ENCODE measurements around the gene SPIRE1.

SPIRE1 gene

DNA sequence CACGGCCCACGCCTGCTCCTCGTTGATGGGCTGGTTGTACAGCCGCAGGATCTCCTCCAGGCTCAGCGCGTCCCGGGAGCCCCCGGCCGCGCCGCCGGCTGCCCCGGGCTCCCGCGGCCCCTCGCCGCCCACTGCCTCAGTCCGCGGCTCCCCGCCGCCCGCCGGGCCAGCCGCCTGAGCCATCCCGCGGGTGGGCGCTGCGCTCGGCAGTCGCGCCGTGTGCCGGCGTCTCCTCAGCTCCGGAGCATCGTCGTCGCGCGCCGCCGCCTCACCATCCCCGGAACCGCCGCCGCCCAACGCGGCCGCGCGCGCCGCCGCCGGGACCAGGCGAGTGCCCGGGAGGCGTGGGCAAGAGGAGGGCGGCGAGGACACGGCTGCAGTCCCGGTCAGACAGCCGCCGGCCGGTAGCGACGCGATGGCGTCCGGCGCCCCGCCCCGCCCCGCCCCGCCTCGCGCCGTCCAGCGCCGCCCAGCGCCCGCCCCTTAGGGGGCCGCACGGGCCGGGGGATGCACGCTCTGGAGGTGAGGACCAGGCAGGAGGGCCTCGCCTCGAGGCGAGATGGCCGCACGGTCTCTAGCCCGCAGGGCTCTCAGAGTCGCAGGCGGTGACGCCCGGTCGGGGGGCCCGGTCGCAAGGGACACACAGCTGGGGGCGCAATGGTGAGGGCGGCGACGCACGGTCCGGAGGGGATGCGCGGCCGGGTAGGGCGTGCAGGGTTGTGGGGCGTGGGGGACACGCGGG is at the start of gene SPIRE1:
Gene SPIRE1, minus strand, starts transcription at position 424 of the 742 bp plus-strand sequence. Its CDS starts 241 bp downstream, at position 183.
- DNase-seq: peak; percentile 62

DNA sequence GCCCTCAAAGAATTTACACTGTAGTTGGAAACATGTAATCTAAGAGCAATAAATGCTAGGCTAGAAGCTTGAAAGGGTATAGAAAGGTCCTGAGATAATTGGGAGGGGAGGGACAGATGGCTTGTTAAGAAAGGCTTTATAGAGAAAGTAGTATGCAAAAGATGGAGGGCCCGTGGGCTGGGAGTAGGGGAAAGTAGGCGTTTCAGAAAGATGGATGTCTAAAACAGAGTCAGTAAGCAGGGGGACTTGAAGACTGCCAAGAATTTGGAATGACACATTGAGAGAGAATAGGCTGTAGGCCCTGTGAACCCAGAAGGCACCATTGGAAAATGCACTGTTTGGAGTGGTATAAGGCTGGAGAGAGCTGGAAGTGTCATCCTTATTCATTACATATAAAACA is 45.8 kb upstream of the SPIRE1 start:
- no peak for DNase-seq

DNA sequence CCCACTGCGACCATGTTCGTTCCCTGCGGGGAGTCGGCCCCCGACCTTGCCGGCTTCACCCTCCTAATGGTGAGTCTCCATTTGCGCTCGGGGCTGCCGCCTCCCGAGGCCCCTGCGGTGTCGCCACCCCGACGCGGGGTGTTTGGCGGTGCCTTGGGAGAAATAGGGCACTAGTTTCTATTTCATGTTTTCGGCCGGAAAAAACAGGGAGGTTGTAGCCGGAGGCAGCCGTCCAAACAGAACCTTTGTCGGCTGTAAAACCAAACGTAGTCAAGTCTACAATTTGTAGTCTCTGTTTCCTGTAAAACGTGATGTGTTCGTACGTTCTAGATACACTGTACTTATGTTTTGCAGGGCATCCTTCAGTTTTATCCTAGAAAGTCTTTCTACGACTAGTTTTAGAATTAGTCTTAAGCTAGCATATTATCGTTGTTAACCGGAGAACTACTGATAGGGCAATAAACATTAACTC is 45.2 kb upstream of the SPIRE1 start:
- no peak for DNase-seq

DNA sequence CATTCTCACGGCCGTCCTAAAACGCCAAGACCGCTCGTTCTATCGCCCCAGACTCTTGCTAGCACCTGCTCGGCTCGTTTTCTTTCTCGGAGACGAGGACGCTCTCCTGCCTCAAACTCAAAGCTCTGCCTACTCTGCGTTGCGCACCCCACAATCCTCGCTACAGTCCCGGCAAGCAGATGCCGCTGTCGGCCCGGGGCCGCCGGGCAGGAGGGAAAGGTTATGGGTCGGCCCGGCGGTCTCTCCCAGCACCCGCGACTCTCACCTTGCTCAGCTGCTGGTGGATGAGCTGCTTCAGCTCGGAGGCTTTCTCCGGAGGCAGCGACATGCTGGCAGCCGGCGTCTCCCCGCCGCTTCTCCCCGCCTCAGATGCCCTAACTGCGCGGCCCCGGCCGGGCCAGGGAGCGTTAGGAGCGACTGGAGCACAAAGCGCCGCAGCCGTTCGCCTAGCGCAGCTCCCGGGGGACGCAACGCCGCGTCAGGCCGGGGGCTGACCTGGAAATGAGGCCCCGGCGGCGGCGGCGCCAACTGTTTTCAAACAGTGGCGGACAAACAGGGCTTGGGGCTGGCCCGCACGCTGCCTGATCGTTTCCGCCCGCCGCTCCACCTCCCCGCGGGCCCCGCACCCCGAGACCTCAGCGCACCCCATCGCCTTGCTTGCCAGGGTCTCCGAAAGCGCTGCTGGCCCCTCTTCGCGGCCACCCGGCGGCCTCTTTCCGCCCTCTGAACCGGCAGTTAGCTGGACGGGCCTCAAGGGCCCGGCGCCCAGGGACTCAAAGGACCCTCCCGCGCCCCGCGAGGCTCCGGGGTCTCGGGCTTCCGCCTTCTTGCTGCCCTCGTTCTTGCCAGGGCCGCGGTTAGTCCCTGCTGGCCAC is 44.6 kb upstream of the SPIRE1 start, which contains the start of the genes CEP76 and PSMG2:
Gene CEP76, minus strand, starts transcription at position 503 of the 875 bp plus-strand sequence. Its CDS starts 175 bp downstream, at position 328.
Gene PSMG2, plus strand, starts transcription at position 822 of the 875 bp plus-strand sequence. CDS start 66 bp downstream, outside the sequence.
- DNase-seq: peak; percentile 89

DNA sequence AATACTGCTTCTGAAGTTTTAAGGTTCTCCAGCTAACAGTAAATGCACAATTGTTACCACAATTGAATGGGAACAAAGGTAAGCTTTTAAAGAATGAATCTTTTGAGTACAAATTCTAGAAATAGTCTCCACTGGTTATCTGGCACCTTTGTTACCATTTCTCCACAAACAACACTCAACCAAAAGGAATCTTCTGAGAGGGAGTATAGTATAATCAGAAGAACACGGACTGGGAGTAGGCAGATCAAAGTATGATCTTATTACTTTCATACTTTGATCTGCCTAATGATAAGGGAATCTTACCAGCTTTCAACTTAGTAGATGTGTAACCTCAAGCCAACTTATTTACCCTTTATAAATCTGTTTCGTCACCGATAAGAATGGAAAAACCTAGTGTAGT is 43.3 kb upstream of the SPIRE1 start:
- no peak for DNase-seq

DNA sequence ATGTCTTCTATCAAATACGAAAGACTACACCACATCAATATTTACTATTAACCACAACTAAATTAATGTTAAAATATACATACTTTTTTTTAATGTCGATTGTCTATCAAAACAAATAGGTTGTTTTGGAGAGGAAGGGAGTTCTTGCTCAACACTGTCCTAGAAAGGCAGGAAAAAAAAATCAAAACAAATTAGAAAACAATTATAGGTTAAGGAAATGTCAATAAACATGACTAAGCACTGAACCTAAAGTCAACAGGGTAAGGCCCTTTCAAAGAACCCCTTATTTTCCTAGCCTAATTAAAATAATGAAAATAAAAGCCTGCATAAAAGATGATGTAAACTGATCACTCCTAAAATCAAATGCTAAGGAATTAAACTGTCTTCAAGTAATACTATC is 41.8 kb upstream of the SPIRE1 start:
- no peak for DNase-seq

DNA sequence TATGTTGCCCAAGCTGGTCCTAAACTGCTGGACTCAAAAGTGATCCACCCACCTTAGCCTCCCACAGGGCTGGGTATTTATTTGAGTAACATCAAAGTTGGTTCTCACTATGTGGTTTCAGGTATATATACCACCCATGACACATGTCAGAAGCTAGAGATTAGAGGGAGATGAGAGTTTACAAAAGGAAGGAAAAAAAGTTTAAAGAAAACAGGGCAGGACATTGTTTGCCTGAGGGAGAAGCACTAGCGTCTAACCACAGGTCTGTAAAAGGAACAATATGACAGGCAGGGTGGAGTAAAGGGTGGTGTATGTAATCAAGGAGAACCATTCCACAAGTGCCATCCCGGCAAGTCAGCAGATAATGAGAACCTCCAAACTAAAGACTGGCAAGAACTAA is 36.1 kb upstream of the SPIRE1 start:
- no peak for DNase-seq

DNA sequence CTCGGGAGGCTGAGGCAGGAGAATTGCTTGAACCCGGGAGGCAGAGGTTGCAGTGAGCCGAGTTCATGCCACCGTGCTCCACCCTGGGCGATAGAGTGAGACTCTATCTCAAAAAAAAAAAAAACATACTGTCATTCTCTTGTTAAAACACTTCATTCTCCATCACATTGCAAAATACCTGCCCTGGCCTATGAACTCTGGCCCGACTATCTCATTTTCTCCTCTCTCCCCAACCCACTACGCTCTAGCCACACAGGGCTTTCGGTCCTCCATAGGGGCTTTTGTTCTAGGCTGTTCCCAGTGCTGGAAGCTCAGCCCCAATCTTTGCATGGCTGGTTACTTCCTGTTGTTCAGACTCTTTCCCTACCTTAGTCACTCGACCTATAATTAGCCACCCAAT is 34.3 kb upstream of the SPIRE1 start:
- DNase-seq: no peak

DNA sequence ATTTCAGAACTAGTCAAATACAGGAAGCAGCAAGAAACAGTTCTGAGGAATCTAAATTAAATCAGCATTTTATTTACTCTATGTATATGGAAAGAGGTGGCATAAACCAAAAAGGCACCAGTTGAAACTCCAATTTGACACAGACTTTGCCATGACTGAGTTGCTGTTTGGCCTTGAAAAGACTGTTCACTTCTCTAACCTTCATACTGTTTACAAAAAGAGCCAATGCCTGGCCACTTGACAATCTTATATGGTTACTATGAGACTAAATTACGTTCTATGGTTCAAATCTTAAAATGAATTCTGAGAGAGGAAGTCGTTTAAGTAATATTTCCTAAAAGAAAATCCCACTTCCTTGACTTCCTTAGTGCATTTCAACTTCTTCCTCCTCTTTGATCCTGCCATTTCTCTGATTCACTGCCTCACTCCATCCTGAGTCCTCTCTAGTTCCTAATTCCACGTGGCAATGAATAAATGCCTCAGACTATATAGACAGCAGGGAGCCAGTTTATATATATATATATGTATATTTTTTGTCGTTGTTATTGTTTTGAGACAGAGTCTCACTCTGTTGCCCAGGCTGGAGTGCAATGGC is 31.4 kb upstream of the SPIRE1 start:
- DNase-seq: no peak

DNA sequence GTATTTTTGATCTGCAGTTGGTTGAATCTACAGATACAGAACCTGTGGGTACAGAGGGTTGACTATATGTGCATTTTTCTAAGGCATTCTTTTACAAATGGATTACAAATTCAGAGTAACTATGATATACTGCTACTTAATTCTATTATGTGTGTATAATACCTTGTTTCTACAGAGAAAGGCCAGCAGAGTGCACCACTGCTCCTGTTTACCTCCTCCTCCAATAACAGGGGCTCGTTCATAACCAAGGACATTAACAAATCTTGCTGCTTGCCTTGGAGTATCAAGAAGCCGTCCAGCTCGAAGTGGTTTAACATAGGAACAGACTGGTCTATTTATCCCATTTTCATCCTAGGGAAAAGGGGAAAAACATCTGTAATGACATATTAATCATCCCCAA is 28.2 kb upstream of the SPIRE1 start:
- no peak for DNase-seq

DNA sequence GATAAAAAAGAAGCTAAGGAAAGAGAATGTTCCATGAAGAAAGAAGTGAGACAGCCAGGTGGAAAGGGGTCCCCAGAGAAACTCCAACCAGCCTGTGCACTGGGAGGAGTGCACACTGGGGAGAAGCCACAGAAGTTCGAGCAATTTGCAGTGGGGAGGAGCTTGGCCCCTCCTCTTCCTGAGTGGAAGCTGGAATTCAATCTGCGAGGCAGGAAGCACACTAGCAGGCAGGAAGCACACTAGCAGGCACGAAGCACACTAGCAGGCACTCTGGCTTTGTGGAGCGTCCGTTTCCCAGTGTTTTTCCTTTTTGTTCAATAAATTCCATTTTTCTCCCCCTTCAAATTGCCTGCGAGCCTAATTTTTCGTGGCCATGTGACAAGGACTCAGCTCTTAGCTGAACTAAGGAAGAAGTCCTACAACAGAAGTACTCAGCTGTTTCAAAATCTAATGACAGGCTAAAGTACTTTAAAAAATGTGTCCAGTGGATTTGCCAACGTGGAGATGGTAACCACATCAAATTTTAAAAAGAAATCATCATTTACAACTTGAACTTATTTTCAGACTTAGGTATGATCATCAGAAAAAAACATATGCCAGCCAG is 21.4 kb upstream of the SPIRE1 start:
- peak; percentile 20 for DNase-seq

DNA sequence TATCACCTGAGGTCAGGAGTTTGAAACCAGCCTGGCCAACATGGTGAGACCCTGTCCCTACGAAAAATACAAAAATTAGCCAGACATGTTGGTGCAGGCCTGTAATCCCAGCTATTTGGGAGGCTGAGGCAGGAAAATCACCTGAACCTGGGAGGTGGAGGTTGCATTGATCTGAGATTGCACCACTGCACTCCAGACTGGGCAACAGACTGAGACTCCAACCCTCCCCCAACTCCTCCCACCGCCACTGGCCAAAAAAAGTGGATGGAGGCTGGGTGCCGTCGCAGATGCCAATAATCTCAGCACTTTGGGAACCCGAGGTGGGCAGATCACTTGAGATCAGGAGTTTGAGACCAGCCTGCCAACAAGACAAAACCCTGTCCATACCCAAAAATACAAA is 10.1 kb upstream of the SPIRE1 start:
- no peak for DNase-seq

DNA sequence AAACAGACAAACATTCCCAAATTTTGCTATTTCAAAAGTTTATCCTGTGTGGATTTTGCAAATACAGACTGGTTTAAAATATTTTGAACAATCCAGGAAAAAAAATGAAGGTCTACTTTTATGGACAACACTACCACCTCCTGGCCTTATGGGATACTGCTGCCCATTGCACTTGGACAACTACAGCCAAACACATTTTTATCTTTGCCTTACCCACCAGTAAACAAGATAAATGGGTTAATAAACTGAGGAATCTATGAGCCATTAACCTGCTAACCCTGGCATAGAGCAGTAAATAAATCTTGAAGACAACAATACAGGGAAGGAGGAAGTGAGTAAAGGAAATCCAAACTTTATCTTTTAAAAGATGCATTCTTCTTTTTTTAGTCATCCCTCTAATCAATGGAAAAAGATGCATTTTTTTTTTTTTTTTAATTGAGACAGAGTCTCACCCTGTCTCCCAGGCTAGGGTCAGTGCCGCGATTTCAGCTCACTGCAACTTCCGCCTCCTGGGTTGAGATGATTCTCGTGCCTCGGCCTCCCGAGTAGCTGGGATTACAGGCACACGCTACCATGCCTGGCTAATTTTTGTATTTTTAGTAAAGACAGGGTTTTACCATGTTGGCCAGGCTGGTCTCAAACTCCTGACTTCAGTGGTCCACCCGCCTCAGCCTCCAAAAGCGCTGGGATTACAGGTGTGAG is 2.1 kb upstream of the SPIRE1 start:
- DNase-seq: peak; percentile 42

DNA sequence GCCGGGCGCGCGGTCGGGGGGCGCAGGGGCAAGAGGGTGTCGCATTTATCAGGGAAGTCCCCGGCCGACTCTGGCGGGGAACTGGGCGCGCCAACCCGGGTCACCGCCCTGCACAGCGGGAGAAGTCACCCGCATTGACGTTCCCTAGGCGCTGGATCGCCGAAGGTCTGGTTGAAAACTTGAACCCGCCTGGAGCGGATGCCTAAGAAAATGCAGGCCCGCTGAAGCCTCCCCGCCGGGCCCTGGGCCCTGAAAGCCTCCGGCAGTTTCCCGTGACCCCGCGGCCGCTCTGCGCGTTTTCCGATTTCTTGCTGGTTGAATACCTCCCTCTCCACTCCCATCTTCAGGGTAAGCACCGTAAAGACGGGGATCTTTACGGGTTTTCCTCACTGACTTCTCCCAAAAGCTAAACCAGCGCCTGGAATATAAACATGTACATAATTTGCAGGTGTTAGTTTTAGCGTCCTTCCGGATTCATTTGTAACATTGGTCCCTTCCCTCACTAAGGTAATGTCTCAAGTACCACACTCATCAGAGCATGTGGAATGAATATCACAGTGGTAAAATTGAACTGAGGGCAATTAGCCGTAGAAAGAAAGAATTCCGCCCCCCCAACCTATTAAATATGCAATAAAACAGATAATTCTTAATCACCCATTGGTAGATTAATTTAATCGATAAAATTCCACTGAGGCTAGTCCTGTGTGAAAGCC is 675 bp upstream of the SPIRE1 start:
- peak; percentile 46 for DNase-seq

DNA sequence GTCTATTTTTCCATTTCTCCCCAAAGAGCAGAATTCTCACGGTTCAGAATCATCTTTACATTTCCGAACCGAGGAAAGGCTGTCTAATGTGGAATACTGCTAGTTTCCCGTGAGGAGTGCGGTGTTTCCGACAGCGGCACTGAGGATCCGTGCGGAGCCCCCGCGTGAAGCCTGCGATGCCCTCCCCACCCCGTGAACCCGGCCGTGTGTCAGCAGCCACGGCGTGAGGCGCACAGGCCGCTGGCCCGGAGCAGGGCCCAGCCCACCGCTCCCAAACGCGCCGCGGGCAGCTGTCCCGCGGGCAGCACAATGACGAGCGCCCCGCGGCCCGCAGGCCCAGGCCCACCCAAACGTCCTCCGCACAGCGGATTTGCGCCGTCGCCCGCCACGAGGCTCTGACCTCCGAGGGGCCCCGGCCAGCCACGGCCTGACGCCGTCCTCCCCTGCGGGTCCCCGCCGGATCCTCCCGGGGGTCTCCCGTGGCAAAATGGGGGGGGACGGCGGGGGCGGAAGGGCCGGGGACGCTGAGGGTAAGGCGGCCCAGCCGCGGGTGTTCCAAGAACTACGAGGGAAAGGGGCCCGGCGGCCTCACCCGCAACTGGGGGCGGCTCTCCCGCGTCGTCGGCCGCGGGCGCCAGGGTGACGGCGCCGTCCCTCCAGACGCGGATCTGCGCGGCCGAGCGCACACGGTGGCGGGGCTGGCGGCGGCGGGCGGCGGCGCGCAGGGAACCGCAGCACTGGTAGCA is 796 bp downstream of the SPIRE1 start:
- peak; percentile 37 for DNase-seq

DNA sequence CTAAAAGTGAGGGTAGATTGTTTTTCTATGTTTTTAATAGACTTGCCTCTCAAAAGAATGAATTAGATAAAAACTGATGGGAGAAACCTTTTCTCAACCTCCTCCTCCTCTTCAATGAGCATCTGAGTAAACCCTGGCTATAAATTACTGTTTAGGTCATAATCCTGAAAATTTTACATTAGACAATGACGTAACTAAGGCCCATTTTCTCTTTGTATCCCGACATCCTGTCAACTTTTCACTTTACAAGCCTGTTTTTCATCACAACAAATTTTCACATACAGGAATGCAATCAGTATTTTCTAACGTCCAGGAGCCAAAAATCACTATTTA is 1.3 kb downstream of the SPIRE1 start:
- DNase-seq: no peak

DNA sequence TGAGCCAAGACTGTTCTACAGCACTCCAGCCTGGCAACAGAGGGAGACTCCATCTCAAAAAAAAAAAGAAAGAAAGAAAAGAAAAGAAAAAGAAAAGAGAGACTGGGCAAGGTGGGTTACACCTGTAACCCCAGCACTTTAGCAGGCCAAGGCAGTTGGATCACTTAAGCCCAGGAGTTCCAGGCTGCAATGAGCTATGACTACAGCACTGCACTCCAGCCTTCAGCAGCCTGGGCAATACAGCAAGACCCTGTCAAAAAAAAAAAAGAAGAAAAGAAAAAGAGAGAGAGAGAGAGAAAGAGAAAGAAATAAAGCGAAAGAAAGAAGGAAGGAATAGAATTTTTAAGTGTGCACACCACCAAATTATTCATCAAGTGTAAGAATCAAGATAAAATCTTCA is 2.9 kb downstream of the SPIRE1 start:
- no peak for DNase-seq

DNA sequence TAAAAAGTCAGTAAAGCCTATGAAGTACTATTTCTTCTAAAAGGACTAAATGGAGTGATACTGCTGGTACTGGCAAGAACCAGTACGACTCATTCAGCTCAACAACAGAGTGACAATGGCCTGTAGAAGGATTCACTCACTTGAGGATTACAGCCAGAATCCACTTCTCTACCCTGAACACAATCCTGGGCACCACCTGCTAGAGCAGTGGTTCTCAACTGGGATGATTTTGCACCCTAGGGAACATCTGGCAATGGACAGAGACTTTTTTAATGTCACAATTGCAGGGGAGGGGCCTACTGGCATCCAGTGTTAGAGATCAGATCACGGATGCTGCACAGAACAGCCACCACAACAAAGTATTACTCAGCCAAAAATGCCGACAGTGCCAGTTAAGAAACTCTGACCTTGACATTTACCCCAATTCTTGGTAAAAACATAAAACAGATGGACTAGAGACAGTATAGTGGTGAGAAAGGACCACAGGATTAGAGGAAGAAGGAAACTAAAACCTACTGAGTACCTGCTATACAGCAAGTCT is 5.0 kb downstream of the SPIRE1 start:
- DNase-seq: no peak

DNA sequence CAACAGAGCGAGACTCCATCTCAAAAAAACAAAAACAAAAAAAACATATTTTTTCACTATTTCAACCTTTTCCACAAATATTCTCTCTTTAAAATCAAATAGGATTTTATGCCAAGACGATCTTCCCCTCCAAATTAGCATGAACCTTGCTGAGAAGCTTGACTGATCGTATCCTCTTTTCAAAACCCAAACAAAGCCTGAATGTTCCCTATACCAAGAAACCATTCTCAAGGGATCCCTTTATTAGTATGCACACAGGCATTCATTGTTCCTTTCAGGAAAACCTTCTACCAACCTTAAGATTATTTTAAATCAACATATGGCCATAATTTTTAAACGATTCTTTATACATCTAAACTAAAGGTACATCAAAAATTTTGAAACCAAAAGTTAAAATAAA is 6.3 kb downstream of the SPIRE1 start:
- DNase-seq: no peak

DNA sequence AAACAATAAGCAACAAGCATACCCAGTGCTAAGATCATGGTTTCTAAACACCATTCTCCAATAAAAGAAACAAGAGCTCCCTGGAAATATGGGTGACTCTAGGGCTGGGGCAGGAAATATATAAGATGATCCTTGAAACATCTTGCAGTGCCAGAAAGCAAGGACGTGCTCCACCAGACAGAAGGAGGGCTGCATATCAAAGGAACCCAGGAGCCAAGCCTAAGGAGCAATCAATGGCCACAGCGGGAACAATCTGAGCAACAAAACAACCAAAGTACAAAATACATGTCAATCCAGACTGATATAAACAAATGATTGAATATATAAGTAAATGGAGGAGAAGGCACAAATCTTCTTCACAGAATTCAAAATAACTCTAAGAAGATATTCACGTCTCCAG is 10.1 kb downstream of the SPIRE1 start:
- DNase-seq: no peak

DNA sequence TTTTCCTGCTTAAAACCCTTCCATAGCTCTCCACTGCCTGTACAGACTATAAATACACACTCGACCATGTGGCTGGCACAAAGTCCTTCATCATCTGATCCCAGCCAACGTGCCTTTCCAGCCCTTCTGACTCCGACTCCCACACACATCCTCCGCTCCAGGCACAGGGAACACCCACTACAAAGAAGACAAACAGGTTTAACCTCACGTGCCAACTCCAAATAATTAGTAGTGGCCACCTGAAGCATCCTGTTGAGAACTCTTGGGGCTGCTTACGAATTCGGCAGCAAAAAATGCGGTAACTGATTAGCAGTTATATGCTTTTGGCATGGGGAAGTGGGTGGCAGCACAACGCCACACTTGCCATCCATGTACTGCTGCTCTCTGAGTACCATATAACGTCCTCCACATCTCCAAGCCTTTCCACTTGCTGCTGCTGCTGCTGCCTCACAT is 12.1 kb downstream of the SPIRE1 start:
- no peak for DNase-seq
